HEK293T (cell line): ENCODE results near the gene SHISA6.

Experiments used
- BHLHE40 ChIP-seq: fragments of 450-650 bp; IDR thresholded peaks from 2 replicates; pipeline ENCODE4 v1.6.1; 2016; ENCODE audit warnings: mild to moderate bottlenecking, moderate library complexity, borderline replicate concordance
- ELF4 ChIP-seq: fragments of 450-650 bp; IDR thresholded peaks from 2 replicates; pipeline ENCODE4 v1.6.1; 2017; ENCODE audit warnings: antibody characterized with exemption
- FOXA1 ChIP-seq: fragments of 450-650 bp; IDR thresholded peaks from 2 replicates; pipeline ENCODE4 v1.6.1; 2016; ENCODE audit warnings: mild to moderate bottlenecking
- FOXK2 ChIP-seq: fragments of 450-650 bp; IDR thresholded peaks from 2 replicates; pipeline ENCODE4 v1.6.1; 2016; ENCODE audit warnings: mild to moderate bottlenecking
- L3MBTL2 ChIP-seq: fragments of 450-650 bp; conservative IDR thresholded peaks from 2 replicates; pipeline ENCODE4 v1.6.1; 2016; ENCODE audit warnings: mild to moderate bottlenecking
- TF ChIP-seq, protein P1 (sequence below): fragments of 450-650 bp; IDR thresholded peaks from 2 replicates; pipeline ENCODE4 v1.6.1; 2016

DNA sequence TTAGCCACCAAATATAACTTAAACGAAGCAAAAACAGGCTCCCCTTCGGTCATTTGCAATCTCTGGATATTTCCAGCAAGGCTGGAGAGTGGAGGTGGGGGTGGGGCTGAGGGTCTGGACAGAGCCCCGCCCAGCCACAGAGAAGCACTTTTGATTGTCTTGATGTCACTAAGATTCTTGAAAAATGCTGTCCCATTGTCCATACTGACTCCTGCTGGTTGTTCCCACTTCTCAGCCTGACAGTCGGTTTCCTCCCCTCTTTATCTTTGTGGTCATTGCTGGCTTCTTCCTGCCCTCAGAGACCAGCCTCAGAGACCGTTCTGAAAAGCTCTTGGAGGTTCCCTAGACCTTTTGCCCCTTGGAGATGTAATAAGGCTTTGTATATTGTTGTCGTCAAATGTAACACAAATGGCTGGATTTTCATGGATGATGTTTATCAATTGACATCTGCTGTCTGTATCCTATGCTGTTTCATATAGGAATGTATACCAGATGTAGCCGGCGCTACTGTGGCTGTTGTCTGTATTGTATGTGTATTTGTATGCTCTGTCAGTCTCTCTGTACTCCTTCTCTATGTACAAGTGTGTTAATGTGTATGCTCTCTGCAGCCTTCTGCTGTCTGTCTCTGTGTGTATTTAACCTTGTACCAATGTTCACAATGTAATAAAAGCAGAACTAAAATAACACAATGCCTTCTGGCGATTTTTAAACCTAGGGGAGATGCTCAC lies 262.5 kb downstream of the SHISA6 start:
- TF ChIP-seq, protein P1, sequence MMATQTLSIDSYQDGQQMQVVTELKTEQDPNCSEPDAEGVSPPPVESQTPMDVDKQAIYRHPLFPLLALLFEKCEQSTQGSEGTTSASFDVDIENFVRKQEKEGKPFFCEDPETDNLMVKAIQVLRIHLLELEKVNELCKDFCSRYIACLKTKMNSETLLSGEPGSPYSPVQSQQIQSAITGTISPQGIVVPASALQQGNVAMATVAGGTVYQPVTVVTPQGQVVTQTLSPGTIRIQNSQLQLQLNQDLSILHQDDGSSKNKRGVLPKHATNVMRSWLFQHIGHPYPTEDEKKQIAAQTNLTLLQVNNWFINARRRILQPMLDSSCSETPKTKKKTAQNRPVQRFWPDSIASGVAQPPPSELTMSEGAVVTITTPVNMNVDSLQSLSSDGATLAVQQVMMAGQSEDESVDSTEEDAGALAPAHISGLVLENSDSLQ: no peak
- TF ChIP-seq ELF4 (no peak), FOXA1 (no peak), L3MBTL2 (no peak), FOXK2 (no peak), BHLHE40 (no peak)
